HG03457 (cell line): ENCODE measurements around the gene TBC1D24.

Experiments used
- ATAC-seq: cut with Tn5 transposase; IDR thresholded peaks from one replicate; pipeline ENCODE4 v1.9.1; 2021; ENCODE audit warnings: moderate number of reproducible peaks; ENCODE audit not compliant: unreplicated experiment

Gene TBC1D24

GRCh38 chr16:2514333-2515179, 39.6 kb downstream of the TBC1D24 start:
- no peak for ATAC-seq

GRCh38 chr16:2515180-2515851, 40.4 kb downstream of the TBC1D24 start:
- ATAC-seq: no peak

GRCh38 chr16:2516391-2517240, 41.7 kb downstream of the TBC1D24 start:
- ATAC-seq: no peak

GRCh38 chr16:2517954-2518605, 43.2 kb downstream of the TBC1D24 start:
- ATAC-seq: no peak

- ATAC-seq: no peak
Observed at GRCh38 chr16:2518823-2519710, 44.1 kb downstream of the TBC1D24 start.

GRCh38 chr16:2519711-2520080, 44.8 kb downstream of the TBC1D24 start:
- no peak for ATAC-seq

GRCh38 chr16:2520097-2520783, 45.3 kb downstream of the TBC1D24 start, which contains the start of gene AMDHD2:
TSS of gene AMDHD2 (plus strand) at chr16:2520371. CDS start at chr16:2520459, 88 bp downstream.
- ATAC-seq: no peak

GRCh38 chr16:2520784-2521531, 46.0 kb downstream of the TBC1D24 start:
- ATAC-seq: no peak

- ATAC-seq: no peak
Observed at GRCh38 chr16:2523801-2524231, 48.9 kb downstream of the TBC1D24 start.

- no peak for ATAC-seq
Observed at GRCh38 chr16:2524339-2524938, 49.5 kb downstream of the TBC1D24 start.

GRCh38 chr16:2526135-2526534, 51.2 kb downstream of the TBC1D24 start:
- no peak for ATAC-seq

GRCh38 chr16:2527071-2527783, 52.3 kb downstream of the TBC1D24 start:
- no peak for ATAC-seq

GRCh38 chr16:2527784-2528100, 52.8 kb downstream of the TBC1D24 start:
- no peak for ATAC-seq

- ATAC-seq: no peak
Observed at GRCh38 chr16:2528161-2529060, 53.5 kb downstream of the TBC1D24 start.

GRCh38 chr16:2529061-2529931, 54.4 kb downstream of the TBC1D24 start:
- ATAC-seq: no peak
